SK-N-SH treated with all-trans-retinoic acid at 6 μM for 48 hours (cell line): ENCODE data around the gene CELA1.
A peak's percentile ranks its signal among the peaks of the same experiment; 100 is the strongest.

Experiments used
- ATAC-seq: fragments of 200-7000 bp; cut with Tn5 transposase; 3 replicates; pipeline ENCODE4 v1.9.1; 2020; ENCODE audit warnings: mild to moderate bottlenecking, moderate library complexity
- ARNTL ChIP-seq: fragments of 450-650 bp; formaldehyde crosslinking; IDR thresholded peaks from 2 replicates; pipeline ENCODE4 v1.5.0; 2020; ENCODE audit warnings: low read depth, mild to moderate bottlenecking, moderate library complexity, borderline replicate concordance
- BACH2 ChIP-seq: fragments of 250-450 bp; sonication (Bioruptor Pico); IDR thresholded peaks from 2 replicates; pipeline ENCODE4 v1.9.0; 2021; ENCODE audit warnings: mild to moderate bottlenecking, borderline replicate concordance
- CSDC2 ChIP-seq: fragments of 250-450 bp; sonication (Bioruptor Pico); IDR thresholded peaks from 2 replicates; pipeline ENCODE4 v1.5.0; 2020; ENCODE audit warnings: mild to moderate bottlenecking, moderate library complexity
- ESRRG ChIP-seq: fragments of 250-450 bp; sonication (Bioruptor Pico); IDR thresholded peaks from 2 replicates; pipeline ENCODE4 v1.6.1; 2021; ENCODE audit warnings: mild to moderate bottlenecking
- GLIS3 ChIP-seq: fragments of 250-450 bp; sonication (Bioruptor Pico); IDR thresholded peaks from 2 replicates; pipeline ENCODE4 v1.5.0; 2020; ENCODE audit warnings: mild to moderate bottlenecking, moderate library complexity
- ISL1 ChIP-seq: fragments of 250-450 bp; sonication (Bioruptor Pico); IDR thresholded peaks from 2 replicates; pipeline ENCODE4 v2.1.2; 2022; ENCODE audit warnings: mild to moderate bottlenecking, moderate library complexity
- OSR1 ChIP-seq: fragments of 250-450 bp; sonication (Bioruptor Pico); IDR thresholded peaks from 2 replicates; pipeline ENCODE4 v1.8.0; 2022; ENCODE audit warnings: moderate library complexity, mild to moderate bottlenecking, inconsistent platforms
- PPARA ChIP-seq: fragments of 250-450 bp; sonication (Bioruptor Pico); IDR thresholded peaks from 2 replicates; pipeline ENCODE4 v1.5.0; 2020; ENCODE audit warnings: mild to moderate bottlenecking, borderline replicate concordance
- RARB ChIP-seq: fragments of 250-450 bp; sonication (Bioruptor Pico); IDR thresholded peaks from 2 replicates; pipeline ENCODE4 v1.8.0; 2021; ENCODE audit warnings: mild to moderate bottlenecking, moderate library complexity
- SNAI2 ChIP-seq: fragments of 250-450 bp; sonication (Bioruptor Pico); IDR thresholded peaks from 2 replicates; pipeline ENCODE4 v1.5.0; 2020; ENCODE audit warnings: mild to moderate bottlenecking, moderate library complexity
- TCF4 ChIP-seq: fragments of 250-450 bp; sonication (Bioruptor Pico); IDR thresholded peaks from 2 replicates; pipeline ENCODE4 v1.8.0; 2021; ENCODE audit warnings: mild to moderate bottlenecking, moderate library complexity, borderline replicate concordance
- TOX ChIP-seq: fragments of 250-450 bp; sonication (Bioruptor Pico); IDR thresholded peaks from 2 replicates; pipeline ENCODE4 v1.8.0; 2021; ENCODE audit warnings: mild to moderate bottlenecking, moderate library complexity, borderline replicate concordance
- ZC3H10 ChIP-seq: fragments of 250-450 bp; sonication (Bioruptor Pico); IDR thresholded peaks from 2 replicates; pipeline ENCODE4 v1.5.1; 2021; ENCODE audit warnings: mild to moderate bottlenecking, moderate library complexity
- ZFP3 ChIP-seq: fragments of 250-450 bp; sonication (Bioruptor Pico); IDR thresholded peaks from 2 replicates; pipeline ENCODE4 v1.5.0; 2020; ENCODE audit warnings: mild to moderate bottlenecking, moderate library complexity
- ZFP30 ChIP-seq: fragments of 450-650 bp; formaldehyde crosslinking; IDR thresholded peaks from 2 replicates; pipeline ENCODE4 v1.5.0; 2022; ENCODE audit warnings: mild to moderate bottlenecking, moderate library complexity
- ZNF565 ChIP-seq: fragments of 450-650 bp; formaldehyde crosslinking; conservative IDR thresholded peaks from 2 replicates; pipeline ENCODE4 v1.5.0; 2020; ENCODE audit warnings: low read depth, mild to moderate bottlenecking, moderate library complexity
- ZNF8 ChIP-seq: fragments of 450-650 bp; formaldehyde crosslinking; IDR thresholded peaks from 2 replicates; pipeline ENCODE4 v1.5.0; 2020; ENCODE audit warnings: mild to moderate bottlenecking, moderate library complexity
- TF ChIP-seq, protein P1 (sequence below): fragments of 250-450 bp; sonication (Bioruptor Pico); IDR thresholded peaks from 2 replicates; pipeline ENCODE4 v1.5.0; 2020; ENCODE audit warnings: mild to moderate bottlenecking, moderate library complexity
- TF ChIP-seq, protein P2 (sequence below): fragments of 250-450 bp; sonication (Bioruptor Pico); IDR thresholded peaks from 2 replicates; pipeline ENCODE4 v1.8.0; 2020; ENCODE audit warnings: mild to moderate bottlenecking, moderate library complexity, borderline replicate concordance
- TF ChIP-seq, protein P3 (sequence below): fragments of 250-450 bp; sonication (Bioruptor Pico); IDR thresholded peaks from 2 replicates; pipeline ENCODE4 v1.5.1; 2020; ENCODE audit warnings: low read depth, mild to moderate bottlenecking, moderate library complexity
- TF ChIP-seq, protein P4 (sequence below): fragments of 250-450 bp; sonication (Bioruptor Pico); IDR thresholded peaks from 2 replicates; pipeline ENCODE4 v1.5.1; 2021; ENCODE audit warnings: mild to moderate bottlenecking, moderate library complexity
- TF ChIP-seq, protein P5 (sequence below): fragments of 250-450 bp; sonication (Bioruptor Pico); IDR thresholded peaks from 2 replicates; pipeline ENCODE4 v1.8.0; 2021; ENCODE audit warnings: low read depth, mild to moderate bottlenecking, moderate library complexity, borderline replicate concordance

The CELA1 gene

DNA sequence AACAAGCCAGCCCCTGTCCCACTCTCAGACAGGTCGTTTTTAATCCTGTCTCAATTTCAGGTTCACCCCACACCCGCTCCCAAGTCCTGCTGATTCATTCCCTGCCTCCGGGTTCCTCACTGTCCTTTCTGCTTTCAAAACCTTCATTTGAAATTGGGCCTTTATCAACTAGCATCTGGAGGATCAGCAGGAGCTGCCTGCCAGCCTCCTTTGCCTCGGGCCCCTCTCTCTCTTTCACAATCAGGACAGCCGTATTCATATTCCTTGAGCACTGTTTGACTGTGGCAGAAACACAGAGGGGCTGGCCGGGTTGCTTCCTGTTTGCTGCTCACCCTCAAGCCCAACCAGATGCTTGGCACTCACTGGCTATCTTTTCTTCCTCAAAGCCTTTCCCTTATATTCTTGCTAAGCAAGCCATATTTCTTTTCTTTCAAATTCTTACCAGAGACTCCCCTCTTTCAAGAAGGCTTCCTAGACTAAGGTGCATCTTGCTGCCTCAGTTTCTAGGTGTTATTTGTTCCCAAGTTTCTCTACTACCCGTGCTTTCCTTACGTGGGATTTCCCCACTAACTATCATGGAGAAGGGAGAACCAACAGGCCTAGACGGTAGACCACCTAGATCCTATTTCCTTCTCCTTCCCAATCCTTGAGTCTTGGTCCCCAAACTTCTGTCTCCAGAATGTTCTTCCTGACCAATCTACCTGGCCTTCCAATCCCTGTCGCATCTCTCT lies 41.8 kb upstream of the CELA1 start (continued):
- TF ChIP-seq, protein P1, sequence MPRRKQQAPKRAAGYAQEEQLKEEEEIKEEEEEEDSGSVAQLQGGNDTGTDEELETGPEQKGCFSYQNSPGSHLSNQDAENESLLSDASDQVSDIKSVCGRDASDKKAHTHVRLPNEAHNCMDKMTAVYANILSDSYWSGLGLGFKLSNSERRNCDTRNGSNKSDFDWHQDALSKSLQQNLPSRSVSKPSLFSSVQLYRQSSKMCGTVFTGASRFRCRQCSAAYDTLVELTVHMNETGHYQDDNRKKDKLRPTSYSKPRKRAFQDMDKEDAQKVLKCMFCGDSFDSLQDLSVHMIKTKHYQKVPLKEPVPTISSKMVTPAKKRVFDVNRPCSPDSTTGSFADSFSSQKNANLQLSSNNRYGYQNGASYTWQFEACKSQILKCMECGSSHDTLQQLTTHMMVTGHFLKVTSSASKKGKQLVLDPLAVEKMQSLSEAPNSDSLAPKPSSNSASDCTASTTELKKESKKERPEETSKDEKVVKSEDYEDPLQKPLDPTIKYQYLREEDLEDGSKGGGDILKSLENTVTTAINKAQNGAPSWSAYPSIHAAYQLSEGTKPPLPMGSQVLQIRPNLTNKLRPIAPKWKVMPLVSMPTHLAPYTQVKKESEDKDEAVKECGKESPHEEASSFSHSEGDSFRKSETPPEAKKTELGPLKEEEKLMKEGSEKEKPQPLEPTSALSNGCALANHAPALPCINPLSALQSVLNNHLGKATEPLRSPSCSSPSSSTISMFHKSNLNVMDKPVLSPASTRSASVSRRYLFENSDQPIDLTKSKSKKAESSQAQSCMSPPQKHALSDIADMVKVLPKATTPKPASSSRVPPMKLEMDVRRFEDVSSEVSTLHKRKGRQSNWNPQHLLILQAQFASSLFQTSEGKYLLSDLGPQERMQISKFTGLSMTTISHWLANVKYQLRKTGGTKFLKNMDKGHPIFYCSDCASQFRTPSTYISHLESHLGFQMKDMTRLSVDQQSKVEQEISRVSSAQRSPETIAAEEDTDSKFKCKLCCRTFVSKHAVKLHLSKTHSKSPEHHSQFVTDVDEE (CRISPR knock-in tag), result peak; percentile 70
- TF ChIP-seq GLIS3, result no peak
- TF ChIP-seq, protein P2, sequence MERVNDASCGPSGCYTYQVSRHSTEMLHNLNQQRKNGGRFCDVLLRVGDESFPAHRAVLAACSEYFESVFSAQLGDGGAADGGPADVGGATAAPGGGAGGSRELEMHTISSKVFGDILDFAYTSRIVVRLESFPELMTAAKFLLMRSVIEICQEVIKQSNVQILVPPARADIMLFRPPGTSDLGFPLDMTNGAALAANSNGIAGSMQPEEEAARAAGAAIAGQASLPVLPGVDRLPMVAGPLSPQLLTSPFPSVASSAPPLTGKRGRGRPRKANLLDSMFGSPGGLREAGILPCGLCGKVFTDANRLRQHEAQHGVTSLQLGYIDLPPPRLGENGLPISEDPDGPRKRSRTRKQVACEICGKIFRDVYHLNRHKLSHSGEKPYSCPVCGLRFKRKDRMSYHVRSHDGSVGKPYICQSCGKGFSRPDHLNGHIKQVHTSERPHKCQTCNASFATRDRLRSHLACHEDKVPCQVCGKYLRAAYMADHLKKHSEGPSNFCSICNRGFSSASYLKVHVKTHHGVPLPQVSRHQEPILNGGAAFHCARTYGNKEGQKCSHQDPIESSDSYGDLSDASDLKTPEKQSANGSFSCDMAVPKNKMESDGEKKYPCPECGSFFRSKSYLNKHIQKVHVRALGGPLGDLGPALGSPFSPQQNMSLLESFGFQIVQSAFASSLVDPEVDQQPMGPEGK (CRISPR knock-in tag), result no peak
- TF ChIP-seq RARB (CRISPR knock-in tag), result no peak
- TF ChIP-seq OSR1 (CRISPR knock-in tag), result no peak
- no peak for TF ChIP-seq ZFP30 (CRISPR knock-in tag)
- TF ChIP-seq ZFP3 (CRISPR knock-in tag), result 0 out of 2 replicates have a peak, but pooled peaks have one; percentile 30
- no peak for TF ChIP-seq ARNTL (CRISPR knock-in tag)
- TF ChIP-seq ZC3H10 (CRISPR knock-in tag), result no peak
- no peak for TF ChIP-seq BACH2 (CRISPR knock-in tag)
- TF ChIP-seq, all 23 proteins: peak for 5

DNA sequence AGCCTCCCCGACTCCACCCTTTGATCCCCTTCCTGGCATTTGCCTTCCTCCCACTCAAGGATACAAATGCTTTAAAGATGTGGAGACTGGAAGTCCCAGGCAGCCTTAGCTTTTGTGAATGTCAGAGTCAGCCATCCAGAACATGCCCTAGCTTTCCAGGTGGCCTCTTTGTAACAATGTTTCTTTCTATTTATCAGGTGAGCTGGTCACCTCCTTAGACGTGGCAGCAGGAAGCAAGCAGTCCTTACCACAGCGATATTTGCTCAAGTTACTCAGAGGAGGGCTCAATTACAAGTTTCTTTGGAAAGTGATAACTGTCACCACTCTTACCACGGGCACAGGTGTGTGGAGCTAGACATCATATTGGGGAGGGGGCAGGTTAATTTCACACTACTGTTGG lies 39.9 kb upstream of the CELA1 start:
- no peak for ATAC-seq
- TF ChIP-seq CSDC2 (no peak), ISL1 (CRISPR knock-in tag) (no peak), TCF4 (CRISPR knock-in tag) (no peak), BACH2 (CRISPR knock-in tag) (no peak), ZNF8 (CRISPR knock-in tag) (no peak), ZNF565 (CRISPR knock-in tag) (no peak), SNAI2 (CRISPR knock-in tag) (no peak), ZFP3 (CRISPR knock-in tag) (no peak), ESRRG (CRISPR knock-in tag) (no peak), GLIS3 (no peak), OSR1 (CRISPR knock-in tag) (no peak), PPARA (CRISPR knock-in tag) (no peak), ZC3H10 (CRISPR knock-in tag) (no peak), TOX (CRISPR knock-in tag) (no peak)
- TF ChIP-seq, protein P3, sequence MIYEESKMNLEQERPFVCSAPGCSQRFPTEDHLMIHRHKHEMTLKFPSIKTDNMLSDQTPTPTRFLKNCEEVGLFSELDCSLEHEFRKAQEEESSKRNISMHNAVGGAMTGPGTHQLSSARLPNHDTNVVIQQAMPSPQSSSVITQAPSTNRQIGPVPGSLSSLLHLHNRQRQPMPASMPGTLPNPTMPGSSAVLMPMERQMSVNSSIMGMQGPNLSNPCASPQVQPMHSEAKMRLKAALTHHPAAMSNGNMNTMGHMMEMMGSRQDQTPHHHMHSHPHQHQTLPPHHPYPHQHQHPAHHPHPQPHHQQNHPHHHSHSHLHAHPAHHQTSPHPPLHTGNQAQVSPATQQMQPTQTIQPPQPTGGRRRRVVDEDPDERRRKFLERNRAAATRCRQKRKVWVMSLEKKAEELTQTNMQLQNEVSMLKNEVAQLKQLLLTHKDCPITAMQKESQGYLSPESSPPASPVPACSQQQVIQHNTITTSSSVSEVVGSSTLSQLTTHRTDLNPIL, result no peak
- TF ChIP-seq, protein P2 (CRISPR knock-in tag), result no peak
- TF ChIP-seq, protein P4, sequence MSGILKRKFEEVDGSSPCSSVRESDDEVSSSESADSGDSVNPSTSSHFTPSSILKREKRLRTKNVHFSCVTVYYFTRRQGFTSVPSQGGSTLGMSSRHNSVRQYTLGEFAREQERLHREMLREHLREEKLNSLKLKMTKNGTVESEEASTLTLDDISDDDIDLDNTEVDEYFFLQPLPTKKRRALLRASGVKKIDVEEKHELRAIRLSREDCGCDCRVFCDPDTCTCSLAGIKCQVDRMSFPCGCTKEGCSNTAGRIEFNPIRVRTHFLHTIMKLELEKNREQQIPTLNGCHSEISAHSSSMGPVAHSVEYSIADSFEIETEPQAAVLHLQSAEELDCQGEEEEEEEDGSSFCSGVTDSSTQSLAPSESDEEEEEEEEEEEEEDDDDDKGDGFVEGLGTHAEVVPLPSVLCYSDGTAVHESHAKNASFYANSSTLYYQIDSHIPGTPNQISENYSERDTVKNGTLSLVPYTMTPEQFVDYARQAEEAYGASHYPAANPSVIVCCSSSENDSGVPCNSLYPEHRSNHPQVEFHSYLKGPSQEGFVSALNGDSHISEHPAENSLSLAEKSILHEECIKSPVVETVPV, result no peak
- TF ChIP-seq, protein P5, sequence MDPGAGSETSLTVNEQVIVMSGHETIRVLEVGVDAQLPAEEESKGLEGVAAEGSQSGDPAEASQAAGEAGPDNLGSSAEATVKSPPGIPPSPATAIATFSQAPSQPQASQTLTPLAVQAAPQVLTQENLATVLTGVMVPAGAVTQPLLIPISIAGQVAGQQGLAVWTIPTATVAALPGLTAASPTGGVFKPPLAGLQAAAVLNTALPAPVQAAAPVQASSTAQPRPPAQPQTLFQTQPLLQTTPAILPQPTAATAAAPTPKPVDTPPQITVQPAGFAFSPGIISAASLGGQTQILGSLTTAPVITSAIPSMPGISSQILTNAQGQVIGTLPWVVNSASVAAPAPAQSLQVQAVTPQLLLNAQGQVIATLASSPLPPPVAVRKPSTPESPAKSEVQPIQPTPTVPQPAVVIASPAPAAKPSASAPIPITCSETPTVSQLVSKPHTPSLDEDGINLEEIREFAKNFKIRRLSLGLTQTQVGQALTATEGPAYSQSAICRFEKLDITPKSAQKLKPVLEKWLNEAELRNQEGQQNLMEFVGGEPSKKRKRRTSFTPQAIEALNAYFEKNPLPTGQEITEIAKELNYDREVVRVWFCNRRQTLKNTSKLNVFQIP (CRISPR knock-in tag), result no peak
- TF ChIP-seq, protein P1 (CRISPR knock-in tag), result no peak
